ENCODE results near the gene SMAD3.

Gene SMAD3

DNA sequence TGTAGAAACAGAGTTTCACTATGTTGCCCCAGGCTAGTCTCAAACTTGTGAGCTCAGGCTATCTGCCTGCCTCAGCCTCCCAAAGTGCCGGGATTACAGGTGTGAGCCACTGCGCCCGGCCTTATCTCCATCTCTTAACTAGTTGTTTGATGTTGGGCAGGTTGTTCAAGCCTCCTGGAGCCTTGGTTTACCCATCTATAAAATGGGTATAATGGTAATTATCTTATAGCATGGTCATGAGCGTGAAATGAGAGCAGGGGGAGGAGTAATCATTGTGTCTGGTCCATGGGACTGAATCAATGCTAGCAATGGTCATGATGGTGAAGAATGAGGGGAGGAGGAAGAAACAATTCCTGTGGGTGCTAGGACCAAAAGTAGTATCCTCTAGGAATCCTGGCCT lies 32.0 kb downstream of the SMAD3 start:
- TF ChIP-seq CTCF (IDR thresholded peaks at IDR 0.05; ENCODE audit: low read depth, low read length, missing control alignments) = no peak
- in situ Hi-C loops (cut with HindIII; ENCODE audit: low sequenced_read_pairs) = no loop called here
- no peak for DNase-seq (ENCODE audit: low read depth)
- no peak overlapping the region for H3K4me3 ChIP-seq (ENCODE audit: low read depth, low read length)

GRCh38 chr15:67097930-67098740 lies 32.7 kb downstream of the SMAD3 start:
- TF ChIP-seq CTCF (IDR thresholded peaks at IDR 0.05; ENCODE audit: low read depth, low read length, missing control alignments) = no peak
- H3K4me3 ChIP-seq (ENCODE audit: low read depth, low read length) = peak overlapping the region; percentile 29
- peak; percentile 94 for DNase-seq (ENCODE audit: low read depth)

GRCh38 chr15:67098768-67099282 lies 33.4 kb downstream of the SMAD3 start:
- in situ Hi-C loops (cut with HindIII; ENCODE audit: low sequenced_read_pairs) = no loop called here
- DNase-seq (ENCODE audit: low read depth) = no peak
- TF ChIP-seq CTCF (IDR thresholded peaks at IDR 0.05; ENCODE audit: low read depth, low read length, missing control alignments) = no peak
- peak overlapping the region; percentile 29 for H3K4me3 ChIP-seq (ENCODE audit: low read depth, low read length)

More at GRCh38 chr15:67097930-67098740, 32.7 kb downstream of the SMAD3 start:
- in situ Hi-C loops (cut with HindIII; ENCODE audit: low sequenced_read_pairs) = no loop called here

DNA sequence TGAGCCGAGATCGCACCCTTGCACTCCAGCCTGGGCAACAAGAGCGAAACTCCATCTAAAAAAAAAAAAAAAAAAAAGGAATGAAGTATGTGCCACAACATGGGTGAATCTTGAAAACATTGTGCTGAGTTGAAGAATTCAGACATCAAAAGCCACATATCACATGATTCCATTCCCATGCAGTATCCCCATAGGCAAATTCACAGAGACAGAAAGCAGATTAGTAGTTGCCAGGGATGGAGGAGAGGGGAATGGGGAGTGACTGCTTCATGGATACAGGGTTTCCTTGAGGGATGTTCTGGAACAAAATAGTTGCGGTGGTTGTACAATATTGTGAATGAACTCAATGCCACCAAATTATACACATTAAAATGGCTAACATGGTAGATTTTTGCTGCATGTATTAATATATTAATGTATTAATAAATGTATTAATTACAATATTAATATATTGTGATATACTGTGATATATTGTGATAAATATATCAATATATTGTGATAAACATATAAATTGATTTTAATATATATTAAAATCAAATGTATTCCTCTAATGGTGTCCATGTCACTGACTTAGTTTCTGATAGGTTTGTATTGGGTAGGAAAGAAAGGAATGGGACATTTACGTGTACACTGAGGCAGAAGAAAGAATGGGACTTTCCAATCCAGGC lies 34.9 kb downstream of the SMAD3 start:
- TF ChIP-seq CTCF (IDR thresholded peaks at IDR 0.05; ENCODE audit: low read depth, low read length, missing control alignments) = no peak
- H3K4me3 ChIP-seq (ENCODE audit: low read depth, low read length) = no peak overlapping the region
- no peak for DNase-seq (ENCODE audit: low read depth)
- in situ Hi-C loops (cut with HindIII; ENCODE audit: low sequenced_read_pairs) = no loop called here

GRCh38 chr15:67100801-67101581 lies 35.6 kb downstream of the SMAD3 start:
- in situ Hi-C loops (cut with HindIII; ENCODE audit: low sequenced_read_pairs) = no loop called here
- DNase-seq (ENCODE audit: low read depth) = no peak
- TF ChIP-seq CTCF (IDR thresholded peaks at IDR 0.05; ENCODE audit: low read depth, low read length, missing control alignments) = no peak
- no peak overlapping the region for H3K4me3 ChIP-seq (ENCODE audit: low read depth, low read length)

- DNase-seq (ENCODE audit: low read depth) = peak; percentile 87
- in situ Hi-C loops (cut with HindIII; ENCODE audit: low sequenced_read_pairs) = no loop called here
- H3K4me3 ChIP-seq (ENCODE audit: low read depth, low read length) = no peak overlapping the region
- no peak for TF ChIP-seq CTCF (IDR thresholded peaks at IDR 0.05; ENCODE audit: low read depth, low read length, missing control alignments)
Measured at GRCh38 chr15:67101911-67102598, 36.7 kb downstream of the SMAD3 start.
